Stimulated activated CD4-positive, alpha-beta T cell treated with anti-CD3 and anti-CD28 coated beads, Interleukin-4, amount 100 ng/mL, for 1 hour (primary cell): ENCODE results near the gene ATG4C.

Experiments
- DNase-seq: peaks from one replicate; pipeline ENCODE4 v3.0.0-alpha.2; 2020

Gene ATG4C

DNA sequence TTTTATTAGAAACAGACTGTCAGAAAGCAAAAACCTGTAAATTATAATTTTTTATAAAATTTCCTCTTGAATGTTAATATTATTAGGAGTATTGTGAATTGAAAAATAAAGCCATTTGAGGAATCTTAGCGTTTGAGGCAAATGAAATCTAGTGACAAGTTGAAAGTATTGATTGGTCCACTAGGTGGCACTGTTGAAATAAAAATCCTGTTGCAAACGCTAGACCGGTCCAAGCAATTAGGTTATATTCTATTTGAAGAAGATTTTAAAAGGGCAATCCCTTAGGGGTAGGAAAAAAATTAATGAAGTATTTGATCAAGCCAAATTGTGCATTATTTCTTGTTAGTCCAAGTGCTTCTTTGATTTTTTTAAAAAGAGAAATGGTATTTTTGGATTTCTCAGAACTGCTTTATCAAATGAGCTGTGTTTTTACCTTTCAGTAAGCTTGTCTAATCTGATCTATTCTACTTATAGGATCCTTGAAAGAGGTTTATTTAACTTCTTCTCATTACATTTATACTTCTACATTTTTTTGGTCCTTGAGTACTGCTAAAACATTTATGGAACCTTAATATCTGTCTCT, 57.7 kb downstream of the ATG4C start:
- no peak for DNase-seq

DNA sequence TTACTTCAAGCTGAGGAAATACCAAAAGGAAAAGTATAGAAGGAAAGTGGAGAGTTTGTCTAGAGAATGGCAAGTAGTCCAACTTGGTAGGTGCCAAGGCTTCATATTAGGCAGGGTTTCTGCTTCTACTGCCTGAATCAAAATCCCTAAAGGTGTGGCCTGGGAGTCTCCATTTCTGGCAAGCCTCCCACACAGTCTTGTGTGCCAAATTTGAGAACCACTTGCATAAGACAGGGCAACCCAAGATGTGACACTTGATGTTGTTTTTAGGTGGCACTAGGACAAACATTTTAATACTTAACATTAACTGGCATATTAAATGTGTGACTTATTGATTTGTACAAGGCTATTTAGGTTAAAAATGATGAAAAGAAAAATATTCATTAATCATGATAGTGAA, 60.1 kb downstream of the ATG4C start:
- DNase-seq: no peak

DNA sequence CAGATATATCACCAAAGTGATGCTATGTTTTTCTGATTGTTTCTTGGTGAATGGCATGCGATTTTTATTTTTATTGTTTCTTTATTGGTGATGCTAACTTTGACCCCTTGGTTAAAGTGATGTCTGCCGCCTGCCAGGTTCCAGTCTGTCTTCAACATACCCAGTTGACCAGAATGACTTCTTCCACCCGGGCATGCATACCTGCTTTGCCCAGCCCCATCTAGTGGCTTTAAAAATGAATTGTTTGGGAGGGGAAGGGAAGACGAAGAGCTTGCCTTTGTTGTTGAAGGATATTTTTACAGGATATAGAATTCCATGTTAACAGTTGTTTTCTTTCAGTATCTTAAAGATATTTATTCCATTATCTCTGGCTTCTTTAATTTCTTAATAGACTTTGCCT, 65.1 kb downstream of the ATG4C start:
- no peak for DNase-seq

DNA sequence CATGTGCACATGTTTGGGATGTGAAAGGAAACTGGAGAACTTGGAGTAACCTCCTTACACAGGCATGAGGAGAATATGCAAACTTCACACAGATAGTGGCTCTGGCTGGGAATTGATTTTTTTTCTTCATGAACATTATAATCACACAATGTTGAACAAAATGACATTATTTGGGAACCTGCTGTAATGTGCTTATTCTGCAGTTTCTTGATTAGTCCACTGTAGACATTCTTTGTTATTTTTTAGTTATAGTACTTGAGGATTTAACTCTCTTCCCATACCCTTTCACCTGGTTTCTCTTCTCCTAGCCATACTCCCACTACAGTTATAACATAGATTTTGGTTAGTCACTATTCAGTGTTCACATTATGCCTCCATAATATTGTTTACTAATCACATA, 68.3 kb downstream of the ATG4C start:
- DNase-seq: no peak

DNA sequence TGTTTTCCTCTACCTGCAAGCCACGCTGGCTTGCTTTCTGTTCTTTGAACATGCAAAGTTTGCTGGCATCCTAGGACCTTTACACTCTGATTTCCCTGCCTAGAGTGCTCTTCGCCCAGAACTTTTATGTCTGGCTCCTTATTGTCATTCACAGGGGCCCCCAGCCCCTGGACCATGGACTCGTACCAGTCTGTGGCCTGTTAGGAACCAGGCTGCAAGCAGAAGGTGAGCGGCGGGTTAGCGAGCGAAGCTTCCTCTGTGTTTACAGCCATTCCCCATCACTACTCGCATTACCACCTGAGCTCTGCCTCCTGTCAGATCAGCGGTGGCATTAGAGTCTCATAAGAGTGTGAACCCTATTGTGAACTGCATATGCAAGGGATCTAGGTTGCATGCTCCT, 73.0 kb downstream of the ATG4C start:
- DNase-seq: no peak

DNA sequence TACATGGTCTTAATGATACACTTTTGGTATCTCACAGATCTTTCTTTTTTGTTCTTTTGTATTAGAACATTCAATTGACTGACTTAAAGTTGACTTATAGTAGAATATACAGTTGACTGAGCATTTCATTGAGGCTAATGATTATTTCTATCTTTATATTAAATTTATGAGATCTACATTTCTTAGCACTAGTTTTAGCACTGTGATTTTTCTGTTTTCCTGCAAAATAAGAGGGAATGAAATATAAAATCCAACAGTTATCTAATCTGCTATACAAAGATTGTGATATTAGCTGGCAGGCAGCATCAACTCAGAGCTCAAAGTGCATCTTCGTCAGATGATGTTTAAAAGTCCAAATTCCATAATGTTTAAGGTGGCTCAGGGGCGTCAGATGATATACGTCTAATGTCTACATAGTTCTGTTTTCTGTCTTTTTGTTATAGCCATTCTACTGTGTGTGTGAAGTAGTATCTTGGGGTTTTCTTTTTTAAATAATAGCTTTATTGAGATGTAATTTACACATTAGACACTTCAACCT, 85.4 kb downstream of the ATG4C start:
- no peak for DNase-seq

DNA sequence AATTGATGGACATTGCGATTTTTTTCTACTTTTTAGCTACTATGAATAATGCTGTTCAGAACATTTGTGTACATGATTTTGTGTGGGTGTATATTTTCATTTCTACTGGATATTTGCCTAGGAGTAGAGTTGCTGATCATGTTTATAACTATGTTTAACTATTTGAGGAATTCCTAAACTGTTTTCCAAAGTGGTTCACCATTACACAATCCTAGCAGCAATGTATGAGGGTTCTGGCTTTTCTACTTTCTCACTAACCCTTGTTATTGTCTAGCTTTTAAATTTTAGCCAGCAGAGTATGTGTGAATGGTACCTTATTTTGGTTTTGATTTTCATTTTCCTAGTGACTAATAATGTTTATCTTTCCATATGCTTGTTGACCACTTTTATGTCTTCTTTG, 86.2 kb downstream of the ATG4C start:
- DNase-seq: no peak

DNA sequence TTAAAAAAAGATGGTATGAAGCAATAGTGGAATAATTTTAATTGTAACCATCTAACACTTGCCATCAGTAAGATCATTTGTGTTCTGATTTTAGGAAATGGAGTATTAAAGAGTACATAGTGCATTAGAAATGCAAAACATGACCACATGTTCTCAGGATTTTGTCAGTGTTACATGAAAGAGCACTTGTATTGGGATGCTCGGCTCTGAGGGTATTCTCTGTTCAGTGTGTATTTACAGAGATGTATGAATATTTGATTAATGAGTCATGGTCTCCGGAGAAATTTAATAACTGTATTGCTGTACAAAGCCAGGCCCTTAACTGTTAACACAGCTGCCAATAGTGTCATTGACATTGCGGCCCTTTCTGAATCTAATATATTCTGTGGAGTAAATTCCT, 91.7 kb downstream of the ATG4C start:
- no peak for DNase-seq

DNA sequence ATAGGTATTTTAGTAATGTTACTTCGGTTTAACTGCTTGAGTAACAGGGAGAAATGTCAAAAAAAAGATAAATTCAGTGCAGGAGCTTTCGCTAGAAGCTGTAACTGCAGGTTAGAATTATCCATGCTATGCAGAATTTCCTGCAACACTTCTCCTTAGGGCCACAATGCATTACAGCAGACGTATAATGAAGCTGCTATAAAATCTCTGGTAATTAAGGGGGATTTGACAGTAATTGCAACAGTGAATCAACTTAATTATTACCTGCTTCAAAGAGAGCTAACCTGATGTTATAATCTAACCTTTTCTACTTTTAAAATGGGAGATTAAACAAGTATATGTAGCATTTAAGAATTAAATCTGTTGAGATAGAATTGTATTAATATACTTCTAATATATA, 92.6 kb downstream of the ATG4C start:
- DNase-seq: no peak

DNA sequence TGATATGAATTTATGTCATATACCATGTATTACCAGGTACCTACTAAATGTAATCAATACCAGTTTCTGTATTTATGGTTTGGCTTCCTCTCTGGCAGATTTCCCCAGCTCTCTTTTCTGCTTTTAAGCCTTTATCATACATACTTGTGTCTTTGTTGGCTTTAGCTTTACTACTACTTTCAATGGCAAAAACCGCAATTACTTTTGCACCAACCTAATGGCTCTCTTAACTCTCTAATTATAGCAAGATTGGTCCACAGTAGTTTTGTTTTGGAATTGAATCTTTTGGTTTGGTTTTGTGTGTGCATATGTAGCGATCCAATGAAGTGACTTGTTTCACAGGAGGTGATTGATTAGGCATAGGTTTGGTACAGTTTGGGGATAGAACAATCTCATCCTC, 93.6 kb downstream of the ATG4C start:
- no peak for DNase-seq

DNA sequence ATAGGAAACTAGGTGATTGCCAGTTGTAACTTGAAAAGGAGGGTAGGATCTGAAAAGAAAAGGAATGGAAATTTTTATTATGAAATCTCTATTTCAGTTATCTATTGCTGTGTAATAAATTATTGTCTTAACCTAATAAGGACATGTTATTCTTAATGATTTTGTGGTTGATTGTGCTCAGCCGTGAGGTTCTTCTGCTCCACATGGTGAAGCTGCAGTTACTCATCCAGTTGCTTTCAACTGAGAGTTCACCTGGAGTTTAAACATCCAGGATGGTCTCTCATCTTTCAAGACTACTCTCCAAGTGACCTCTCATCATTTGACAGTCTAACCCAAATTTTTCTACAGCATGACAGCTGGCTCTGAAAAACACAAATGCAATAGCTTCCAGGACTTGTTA, 96.0 kb downstream of the ATG4C start:
- no peak for DNase-seq

DNA sequence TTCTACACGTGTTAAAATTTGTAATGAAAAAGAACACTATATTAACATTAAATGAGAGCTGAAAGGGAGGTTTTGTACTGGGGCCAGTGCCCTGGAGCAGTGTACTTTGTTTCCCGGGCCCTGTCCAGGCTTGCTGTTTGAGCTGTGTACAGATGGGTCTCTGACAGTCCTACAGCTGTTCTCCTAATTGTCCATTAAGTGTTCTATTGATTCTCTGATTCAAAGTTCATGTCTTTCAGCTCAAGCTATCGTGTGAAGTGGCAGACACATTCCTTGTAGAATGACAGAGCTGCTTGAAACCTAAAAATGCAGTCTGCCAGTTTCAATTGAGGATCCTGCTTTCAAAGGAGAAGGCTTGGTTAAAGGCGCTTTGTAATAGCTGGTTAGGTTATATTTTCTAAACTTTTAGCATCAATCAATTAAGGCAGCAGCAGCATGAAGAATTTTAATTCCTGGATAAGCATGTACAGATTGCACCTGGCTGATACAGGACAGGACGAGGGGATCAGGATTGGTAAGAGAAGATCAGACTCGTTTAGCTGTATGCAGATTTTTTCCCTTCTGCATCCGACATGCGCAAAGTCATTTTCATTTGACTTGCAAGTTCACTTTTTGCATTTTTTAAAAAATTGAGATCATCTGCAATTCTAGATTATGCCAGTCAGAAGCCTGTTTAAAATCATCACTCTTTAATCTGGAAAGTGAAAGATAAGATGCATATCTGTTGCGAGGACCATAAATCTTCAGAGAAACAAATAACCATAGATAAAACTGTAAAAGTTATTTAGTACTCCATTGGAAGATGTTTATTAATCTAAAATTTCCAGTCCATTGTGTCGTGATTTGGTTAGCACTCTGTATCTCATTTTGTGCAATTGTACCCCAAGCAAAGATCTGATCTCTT, 98.5 kb downstream of the ATG4C start:
- DNase-seq: no peak

DNA sequence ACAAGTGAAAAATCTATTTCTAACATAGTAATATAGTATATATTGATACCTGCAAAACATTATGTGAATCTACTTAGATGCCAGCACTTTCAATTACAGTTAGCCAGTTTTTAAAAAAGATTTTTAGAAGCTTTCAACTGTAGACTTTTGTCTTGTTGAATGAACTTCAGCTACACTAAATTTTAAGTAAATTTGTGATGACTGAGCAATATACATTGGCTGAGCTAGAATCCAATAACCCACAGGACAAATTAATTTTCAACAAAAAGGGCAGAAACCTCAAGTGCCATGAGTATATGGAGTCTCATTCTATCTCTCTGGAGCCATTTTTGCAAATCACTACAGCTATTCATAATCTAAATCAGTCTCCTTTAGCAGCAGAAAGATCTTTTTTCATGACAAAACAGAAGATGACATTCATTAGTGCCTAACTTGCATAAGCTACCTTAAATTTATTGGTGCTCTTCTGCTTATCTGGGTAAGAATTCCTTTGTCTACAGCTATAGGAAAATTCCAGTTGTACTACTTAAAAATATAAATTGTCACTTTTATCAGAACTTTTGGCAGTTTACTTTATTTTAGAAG, 100.3 kb downstream of the ATG4C start:
- DNase-seq: no peak

DNA sequence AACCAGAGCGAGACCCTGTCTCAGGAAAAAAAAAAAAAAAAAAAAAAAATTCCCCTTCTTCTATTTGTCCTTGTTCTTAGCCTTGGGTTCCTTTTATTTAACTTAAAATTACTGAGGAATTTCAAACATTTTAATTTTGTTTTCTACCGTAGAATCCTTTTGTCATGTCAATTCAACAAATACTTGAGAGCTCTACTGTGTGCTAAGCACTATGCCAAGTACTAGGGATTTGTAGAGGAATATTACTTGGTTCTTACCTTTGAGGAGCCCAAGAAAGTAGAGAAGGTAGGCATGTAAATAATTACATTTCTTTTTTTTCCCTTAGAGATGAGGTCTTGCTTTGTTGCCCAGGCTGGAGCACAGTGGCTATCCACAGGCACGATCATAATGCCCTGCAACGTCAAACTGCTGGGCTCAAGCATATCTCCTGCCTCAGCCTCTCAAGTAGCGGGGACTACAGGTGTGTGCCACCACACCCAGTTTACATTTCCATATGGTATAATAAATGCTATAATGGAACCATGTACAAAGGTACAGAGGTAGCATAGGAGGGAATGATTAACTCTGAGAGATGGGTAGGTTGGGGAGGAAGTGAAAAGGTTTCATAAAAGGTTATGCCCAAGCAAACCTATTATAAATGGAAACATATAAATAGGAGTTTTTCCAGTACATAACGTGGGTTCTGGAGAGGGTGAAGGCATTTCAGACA, 104.0 kb downstream of the ATG4C start:
- no peak for DNase-seq

DNA sequence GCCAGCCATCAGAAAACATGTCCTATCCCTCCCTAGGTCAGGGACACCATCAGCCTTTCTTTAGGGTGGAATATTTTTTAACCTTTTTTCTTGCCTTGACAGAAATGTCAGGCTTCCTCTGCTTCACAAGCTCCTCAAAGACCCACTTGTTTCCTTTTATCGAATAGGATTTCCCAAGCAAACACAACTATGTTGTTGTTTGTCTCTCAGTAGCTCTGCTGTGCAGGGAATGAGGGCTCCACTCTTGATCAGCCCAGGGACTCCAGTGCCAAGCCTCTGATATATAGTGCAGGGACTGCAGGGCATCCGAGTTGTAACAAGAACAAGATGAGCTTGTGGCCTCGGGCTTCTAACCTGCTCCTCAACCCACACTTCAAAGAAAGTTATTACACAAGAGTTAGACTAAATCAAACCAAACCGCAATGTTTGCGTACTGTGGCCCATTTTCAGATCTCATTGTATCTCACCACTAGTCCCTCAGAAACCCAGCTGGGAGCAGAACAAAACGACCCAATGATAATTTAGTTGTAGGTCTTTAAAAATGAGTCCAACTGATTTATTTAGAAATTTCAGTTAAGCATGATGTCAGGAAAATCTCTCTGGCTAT, 108.1 kb downstream of the ATG4C start:
- no peak for DNase-seq

DNA sequence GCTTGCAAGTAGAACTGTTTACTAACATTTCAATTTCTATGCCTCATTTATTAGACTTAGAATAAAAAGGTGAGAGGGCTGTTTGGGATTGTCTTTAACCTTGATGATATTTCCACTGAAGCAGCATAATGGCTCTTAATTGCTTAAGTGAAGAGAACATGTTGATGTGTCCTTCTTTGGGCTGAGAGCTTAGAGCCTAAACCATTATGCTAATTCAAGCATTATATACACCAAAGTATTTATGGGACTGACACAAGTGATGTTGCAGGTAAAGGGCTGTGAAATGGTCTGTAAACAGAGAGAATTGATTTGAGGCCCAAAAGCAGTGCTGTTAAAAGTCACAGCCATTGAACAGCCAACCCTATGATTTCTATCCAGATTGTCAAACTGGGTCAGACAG, 113.9 kb downstream of the ATG4C start:
- no peak for DNase-seq

DNA sequence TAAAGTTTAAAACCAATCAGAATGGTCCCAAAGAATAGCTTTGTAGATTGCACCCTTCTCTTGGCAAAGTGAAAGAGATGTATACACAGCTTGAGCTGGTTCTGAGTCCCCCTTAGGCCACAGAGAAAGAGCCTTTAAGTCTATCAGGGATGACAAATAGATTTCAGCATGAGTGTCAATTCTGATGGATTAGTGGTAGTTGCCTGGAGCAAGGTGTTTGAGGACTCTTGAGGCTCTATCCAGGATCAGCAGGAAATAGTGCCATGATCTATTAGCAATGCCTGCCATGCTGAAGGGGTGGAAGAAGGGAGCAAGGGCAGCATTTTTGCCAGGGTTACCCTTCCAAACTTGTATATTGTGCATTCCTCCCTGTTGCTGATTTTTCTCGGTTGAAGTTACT, 116.6 kb downstream of the ATG4C start:
- no peak for DNase-seq

DNA sequence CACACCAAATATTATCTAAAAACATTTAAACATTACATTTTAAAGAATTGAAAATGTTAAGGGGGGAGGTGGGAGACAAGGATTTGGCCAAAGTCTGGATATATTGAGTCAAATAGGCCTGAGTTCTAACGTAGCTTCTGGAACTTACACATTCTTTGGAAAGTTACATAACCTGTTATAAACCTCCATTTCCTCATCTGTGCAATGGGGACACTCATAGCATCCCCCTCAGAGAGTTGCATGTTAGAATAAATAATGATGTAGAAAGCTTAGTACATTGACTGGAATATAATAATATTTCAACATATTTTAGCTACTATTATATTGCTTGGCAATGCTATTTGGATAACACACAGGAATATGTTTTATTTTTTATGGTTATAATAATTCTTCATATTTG, 117.7 kb downstream of the ATG4C start:
- no peak for DNase-seq

DNA sequence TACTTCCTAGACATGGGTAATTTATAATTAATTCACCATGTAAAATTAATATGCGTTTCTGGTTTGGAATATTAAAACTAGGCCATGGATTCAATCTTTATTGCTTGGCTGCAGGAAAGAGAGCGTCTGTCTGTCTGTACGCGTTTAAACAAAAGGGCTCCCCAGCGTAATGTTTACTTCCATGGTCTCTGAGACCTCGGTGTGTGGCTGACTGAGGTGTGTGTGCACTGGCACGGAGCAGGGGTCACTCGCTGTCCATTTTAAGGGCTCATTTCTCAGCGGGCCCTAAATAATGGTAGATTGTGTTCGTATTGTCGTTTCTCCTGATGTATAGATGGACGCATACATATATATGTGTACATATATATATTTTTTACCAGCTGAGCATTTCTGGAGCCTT, 119.6 kb downstream of the ATG4C start:
- no peak for DNase-seq

DNA sequence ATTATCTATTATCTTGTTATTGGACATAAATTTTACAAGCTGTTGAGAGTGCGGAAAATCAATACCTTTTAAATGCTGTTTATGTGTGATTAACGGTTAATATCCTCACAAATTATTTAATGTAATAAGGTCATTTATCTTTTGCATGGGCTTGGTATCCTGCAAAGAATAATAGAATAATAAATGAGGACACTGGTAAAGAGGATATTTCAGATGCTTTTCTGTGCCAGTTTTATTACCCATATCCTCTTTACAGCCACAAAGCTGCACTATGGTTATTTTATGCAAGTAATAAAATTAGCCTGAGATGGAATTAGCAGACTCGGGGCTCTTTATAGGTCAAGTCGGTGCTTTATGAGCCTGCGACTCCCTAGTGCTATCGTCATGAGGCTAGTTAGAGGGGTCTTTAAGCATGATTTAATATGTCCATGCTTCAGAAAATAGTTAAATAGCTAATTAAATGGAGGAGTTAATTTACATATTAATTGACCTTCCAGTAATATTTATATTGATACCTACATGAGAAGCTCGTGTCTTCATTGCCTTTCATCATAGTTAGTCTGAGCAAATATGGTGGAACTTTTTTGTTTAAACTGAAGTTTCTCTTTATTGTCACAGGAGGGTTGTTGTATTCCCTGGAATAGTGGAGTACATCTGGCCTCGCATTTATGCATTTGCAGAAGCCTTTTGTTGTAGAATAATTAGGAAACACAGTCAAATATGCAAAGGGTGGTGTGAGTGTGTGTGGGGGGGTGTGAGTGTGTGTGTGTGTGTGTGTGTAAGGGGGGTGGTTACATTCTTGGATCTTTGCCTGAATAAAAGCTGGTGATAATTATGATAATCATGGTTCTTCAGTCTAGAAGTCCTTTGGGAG, 120.3 kb downstream of the ATG4C start:
- no peak for DNase-seq

DNA sequence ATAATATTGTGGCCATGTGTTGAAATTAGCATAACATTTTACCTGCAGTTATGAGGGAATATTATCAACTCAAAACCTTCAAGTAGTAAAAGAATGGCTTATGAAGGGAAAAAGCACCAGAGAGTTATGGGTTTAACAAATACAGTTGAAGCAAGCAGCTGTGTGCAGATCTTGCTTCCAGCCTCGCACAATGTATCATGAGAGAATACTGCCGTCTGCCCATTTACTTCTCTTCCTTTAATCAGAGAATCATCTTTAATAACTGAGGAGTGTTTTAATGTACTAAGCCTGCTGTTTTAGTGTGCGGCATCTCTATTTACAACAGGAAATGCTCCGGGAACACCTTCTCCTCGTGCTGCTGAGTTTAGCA, 120.9 kb downstream of the ATG4C start:
- DNase-seq: no peak

DNA sequence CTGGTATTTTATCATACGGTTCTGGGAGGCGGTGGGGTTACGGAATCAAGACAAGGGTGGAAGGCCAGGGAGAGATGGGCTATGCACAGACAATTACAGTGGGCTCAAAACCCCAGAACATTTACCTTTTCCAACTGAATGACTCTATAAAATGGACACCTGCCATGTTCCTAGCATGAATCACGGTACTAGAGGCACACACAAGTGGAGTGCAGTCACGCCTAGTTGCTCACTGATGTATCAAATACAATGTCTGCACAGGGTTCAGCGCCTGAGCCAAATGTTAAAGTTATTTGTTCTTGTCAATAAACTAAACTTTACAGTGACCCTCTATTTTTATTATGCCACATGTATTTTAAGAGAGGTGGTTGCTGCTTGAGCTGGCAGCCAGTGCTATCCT, 121.4 kb downstream of the ATG4C start:
- no peak for DNase-seq
